Mesenchymal stem cell (in vitro differentiated cells and primary cell): ENCODE data around the gene UPF2.

Experiments used
- DNase-seq: peaks from one replicate; pipeline ENCODE4 v3.0.0-alpha.2; 2013
- H2AFZ ChIP-seq: one replicate; pipeline ENCODE4 v1.6.1; 2013; ENCODE audit warnings: low read depth, mild to moderate bottlenecking, control low read depth, inconsistent platforms, low read length, moderate library complexity
- H2AK5ac ChIP-seq: 2 replicates; pipeline ENCODE4 v1.6.1; 2013; ENCODE audit warnings: low read length, moderate library complexity, mild to moderate bottlenecking, inconsistent platforms; ENCODE audit not compliant: severe bottlenecking
- H2BK120ac ChIP-seq: one replicate; pipeline ENCODE4 v1.6.1; 2013; ENCODE audit warnings: low read depth, mild to moderate bottlenecking, inconsistent platforms, low read length, moderate library complexity
- H2BK12ac ChIP-seq, 2 experiments: one replicate each; pipeline ENCODE4 v1.6.1; 2013; ENCODE audit warnings: inconsistent platforms in 2 of 2, low read length in 2 of 2, mild to moderate bottlenecking in 2 of 2, moderate library complexity in 2 of 2, control low read depth in 1 of 2
- H2BK15ac ChIP-seq: one replicate; pipeline ENCODE4 v1.6.1; 2013; ENCODE audit warnings: mild to moderate bottlenecking, low read depth, inconsistent platforms; ENCODE audit not compliant: poor library complexity, severe bottlenecking
- H2BK5ac ChIP-seq: 2 replicates; pipeline ENCODE4 v1.6.1; 2013; ENCODE audit warnings: low read depth, mild to moderate bottlenecking, low read length, control low read depth, inconsistent platforms; ENCODE audit not compliant: poor library complexity, severe bottlenecking
- H3K14ac ChIP-seq, 2 experiments: one replicate each; pipeline ENCODE4 v1.6.1; 2013; ENCODE audit warnings: inconsistent platforms in 2 of 2, low read length in 2 of 2, control low read depth in 1 of 2, mild to moderate bottlenecking in 1 of 2, moderate library complexity in 1 of 2
- H3K18ac ChIP-seq, 2 experiments: one replicate each; pipeline ENCODE4 v1.6.1; 2013; ENCODE audit warnings: inconsistent platforms in 2 of 2, low read length in 2 of 2, control low read depth in 1 of 2, low read depth in 1 of 2, mild to moderate bottlenecking in 1 of 2
- H3K23ac ChIP-seq, 2 experiments: one replicate each; pipeline ENCODE4 v1.6.1; 2013; ENCODE audit warnings: inconsistent platforms in 2 of 2, low read length in 2 of 2, mild to moderate bottlenecking in 2 of 2, moderate library complexity in 2 of 2, control low read depth in 1 of 2
- H3K27ac ChIP-seq: 2 replicates; pipeline ENCODE4 v1.5.1; 2013; ENCODE audit warnings: mild to moderate bottlenecking, moderate library complexity, low read length, control low read depth, inconsistent platforms; ENCODE audit not compliant: poor library complexity, severe bottlenecking
- H3K27me3 ChIP-seq, 2 experiments: 2 replicates each; pipeline versions ENCODE4 v1.6.1 to v1.7.0; 2013; ENCODE audit warnings: low read length in 2 of 2, mild to moderate bottlenecking in 2 of 2, moderate library complexity in 2 of 2, control low read depth in 1 of 2, inconsistent platforms in 1 of 2; ENCODE audit not compliant: control insufficient read depth in 1 of 2, insufficient read depth in 1 of 2
- H3K36me3 ChIP-seq, 2 experiments: 2 replicates each; pipeline versions ENCODE4 v1.6.1 to v1.7.0; 2013; ENCODE audit warnings: low read length in 2 of 2, control low read depth in 1 of 2, inconsistent platforms in 1 of 2, low read depth in 1 of 2, mild to moderate bottlenecking in 1 of 2; ENCODE audit not compliant: insufficient read depth in 2 of 2, control insufficient read depth in 1 of 2
- H3K4ac ChIP-seq, 2 experiments: one replicate each; pipeline ENCODE4 v1.6.1; 2013; ENCODE audit warnings: inconsistent platforms in 2 of 2, low read length in 2 of 2, mild to moderate bottlenecking in 2 of 2, moderate library complexity in 2 of 2, control low read depth in 1 of 2, low read depth in 1 of 2
- H3K4me1 ChIP-seq: 2 replicates; pipeline ENCODE4 v1.6.1; 2013; ENCODE audit warnings: low read depth, low read length, control low read depth; ENCODE audit not compliant: control insufficient read depth, insufficient read depth
- H3K4me2 ChIP-seq: 2 replicates; pipeline ENCODE4 v1.6.1; 2013; ENCODE audit warnings: low read length, mild to moderate bottlenecking, inconsistent platforms; ENCODE audit not compliant: poor library complexity, severe bottlenecking
- H3K4me3 ChIP-seq, 2 experiments: 2 replicates each; pipeline versions ENCODE4 v1.5.1 to v1.7.0; 2013; ENCODE audit warnings: low read length in 2 of 2, mild to moderate bottlenecking in 2 of 2, control low read depth in 1 of 2, low read depth in 1 of 2; ENCODE audit not compliant: insufficient read depth in 1 of 2
- H3K79me1 ChIP-seq: replicated peaks from 2 replicates; pipeline ENCODE4 v1.6.1; 2013; ENCODE audit warnings: mild to moderate bottlenecking, control low read depth, low read length, inconsistent platforms; ENCODE audit not compliant: poor library complexity, severe bottlenecking
- H3K9ac ChIP-seq: 2 replicates; pipeline ENCODE4 v1.7.0; 2013; ENCODE audit warnings: mild to moderate bottlenecking, low read length, moderate library complexity
- H3K9me3 ChIP-seq: 2 replicates; pipeline ENCODE4 v1.7.0; 2013; ENCODE audit warnings: mild to moderate bottlenecking, low read length; ENCODE audit not compliant: control insufficient read depth
- H4K8ac ChIP-seq: one replicate; pipeline ENCODE4 v1.6.1; 2013; ENCODE audit warnings: inconsistent platforms, mild to moderate bottlenecking, low read length, moderate library complexity
- H4K91ac ChIP-seq: one replicate; pipeline ENCODE4 v1.6.1; 2013; ENCODE audit warnings: mild to moderate bottlenecking, low read length, inconsistent platforms
- WGBS: methylation state at CpG from one replicate; pipeline ENCODE4 v1.1.7; 2013; ENCODE audit warnings: mixed read lengths; 5-methylcytosine and 5-hydroxymethylcytosine counted together

The UPF2 gene

DNA sequence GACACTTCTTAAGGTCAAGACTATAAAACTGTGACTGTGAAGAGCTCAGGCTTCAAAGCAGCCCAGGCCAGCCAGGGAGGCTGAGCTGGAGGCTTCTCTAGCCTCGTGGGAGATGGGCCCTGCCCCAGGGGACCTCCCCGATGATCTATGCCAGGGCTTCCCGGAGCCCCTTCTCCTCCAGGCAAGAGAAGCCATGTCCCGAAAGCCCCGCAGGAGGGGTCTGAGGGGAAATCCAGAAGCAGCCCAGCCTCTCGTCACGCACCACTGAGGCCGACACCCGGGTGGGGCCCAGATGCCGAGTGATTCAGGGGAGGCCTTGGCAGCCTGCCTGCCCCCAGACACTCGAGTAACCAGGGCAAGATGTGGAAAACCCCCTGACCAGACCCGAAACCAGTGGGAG, 155.8 kb downstream of the UPF2 start:
- H2AFZ ChIP-seq = no peak overlapping the region
- no peaks in the 10 kb centered on the region for H3K36me3 ChIP-seq
- H2AK5ac ChIP-seq = no peak overlapping the region
- no peak overlapping the region for H2BK5ac ChIP-seq
- no peak overlapping the region for H2BK120ac ChIP-seq
- 90% methylated on average over 12 of the region's 12 CpGs for WGBS
- no peak overlapping the region for H3K23ac ChIP-seq
- H3K4me1 ChIP-seq = peaks cover 18% of the 10 kb centered on the region
- no peak overlapping the region for H3K18ac ChIP-seq
- no peaks in the 10 kb centered on the region for H3K27me3 ChIP-seq
- DNase-seq = no peak
- no peak overlapping the region for H3K27ac ChIP-seq
- no peak overlapping the region for H2BK15ac ChIP-seq
- no peak overlapping the region for H3K4me3 ChIP-seq
- no peak overlapping the region for H3K4me2 ChIP-seq
- no peak overlapping the region for H3K14ac ChIP-seq
- no peak overlapping the region for H3K9ac ChIP-seq
- H2BK12ac ChIP-seq = no peak overlapping the region
- no peak overlapping the region for H4K91ac ChIP-seq
- H3K4ac ChIP-seq = no peak overlapping the region
- H4K8ac ChIP-seq = no peak overlapping the region
- H3K79me1 ChIP-seq = no peaks in the 10 kb centered on the region
- no peaks in the 10 kb centered on the region for H3K9me3 ChIP-seq

DNA sequence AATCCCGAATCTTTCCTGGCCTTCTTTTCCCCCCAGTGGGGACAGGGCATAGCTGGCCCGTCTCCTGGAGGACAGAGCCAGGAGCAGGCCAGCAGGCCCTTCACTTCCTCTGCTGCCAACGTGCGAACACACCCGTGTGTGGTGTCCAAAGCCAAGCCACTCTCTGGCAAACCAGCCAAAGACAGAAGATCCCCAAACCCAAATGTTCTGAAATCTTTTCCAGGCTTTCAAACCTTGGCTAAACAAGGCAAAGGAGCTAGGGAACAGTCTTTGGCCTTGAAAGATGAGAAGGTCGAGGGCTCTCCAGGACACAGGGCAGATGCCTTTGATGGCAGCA, 156.5 kb downstream of the UPF2 start:
- DNase-seq = no peak
- no peak overlapping the region for H3K4ac ChIP-seq
- no peak overlapping the region for H2BK120ac ChIP-seq
- H3K9ac ChIP-seq = no peak overlapping the region
- WGBS = 84% methylated on average over 6 of the region's 6 CpGs
- no peak overlapping the region for H3K18ac ChIP-seq
- H3K79me1 ChIP-seq = no peaks in the 10 kb centered on the region
- H4K8ac ChIP-seq = no peak overlapping the region
- no peaks in the 10 kb centered on the region for H3K9me3 ChIP-seq
- no peak overlapping the region for H3K4me2 ChIP-seq
- peaks cover 22% of the 10 kb centered on the region for H3K4me1 ChIP-seq
- no peak overlapping the region for H4K91ac ChIP-seq
- no peak overlapping the region for H2BK5ac ChIP-seq
- no peak overlapping the region for H2AK5ac ChIP-seq
- no peak overlapping the region for H2AFZ ChIP-seq
- no peak overlapping the region for H3K23ac ChIP-seq
- H3K14ac ChIP-seq = no peak overlapping the region
- no peaks in the 10 kb centered on the region for H3K27me3 ChIP-seq
- no peak overlapping the region for H2BK15ac ChIP-seq
- H2BK12ac ChIP-seq = no peak overlapping the region
- H3K4me3 ChIP-seq = no peak overlapping the region
- H3K36me3 ChIP-seq = no peaks in the 10 kb centered on the region
- H3K27ac ChIP-seq = no peak overlapping the region

DNA sequence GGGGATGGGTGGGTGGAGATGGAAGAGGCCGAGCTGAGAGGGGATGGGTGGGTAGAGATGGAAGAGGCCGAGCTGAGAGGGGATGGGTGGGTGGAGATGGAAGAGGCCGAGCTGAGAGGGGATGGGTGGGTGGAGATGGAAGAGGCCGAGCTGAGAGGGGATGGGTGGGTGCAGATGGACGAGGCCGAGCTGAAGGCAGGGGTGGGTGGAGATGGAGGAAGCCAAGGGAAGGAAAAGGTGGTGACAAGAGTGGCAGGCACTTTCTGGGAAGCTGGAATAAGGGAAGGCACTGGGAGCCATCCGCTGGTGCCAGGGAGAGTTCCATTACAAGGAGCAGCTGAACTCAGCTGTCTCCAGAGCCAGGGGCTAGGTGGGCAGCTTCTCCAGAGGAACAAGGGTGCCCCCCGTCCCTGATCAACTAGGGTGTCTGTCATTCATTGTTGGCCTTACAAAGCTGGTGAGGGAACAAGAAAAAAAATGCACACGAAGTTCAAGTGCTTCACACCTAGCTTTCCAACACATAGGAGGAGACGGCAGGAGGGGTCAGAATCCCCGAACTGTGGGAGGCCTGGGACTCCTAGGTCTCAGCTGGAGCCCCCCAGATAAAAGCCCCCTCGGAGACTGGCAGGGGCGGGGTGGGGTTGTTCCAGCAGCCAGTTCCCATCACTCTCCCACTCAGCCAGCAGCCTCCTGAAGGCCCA, 157.0 kb downstream of the UPF2 start:
- peaks cover 27% of the 10 kb centered on the region for H3K4me1 ChIP-seq
- H3K79me1 ChIP-seq = no peaks in the 10 kb centered on the region
- H3K23ac ChIP-seq = no peak overlapping the region
- no peak overlapping the region for H3K18ac ChIP-seq
- no peak overlapping the region for H4K91ac ChIP-seq
- no peak overlapping the region for H3K9ac ChIP-seq
- H3K36me3 ChIP-seq = no peaks in the 10 kb centered on the region
- no peak overlapping the region for H2BK5ac ChIP-seq
- no peak overlapping the region for H3K4me2 ChIP-seq
- H3K27me3 ChIP-seq = no peaks in the 10 kb centered on the region
- no peak overlapping the region for H3K4me3 ChIP-seq
- no peak overlapping the region for H2AK5ac ChIP-seq
- H2BK12ac ChIP-seq = no peak overlapping the region
- no peak overlapping the region for H2BK120ac ChIP-seq
- no peak overlapping the region for H3K14ac ChIP-seq
- H3K9me3 ChIP-seq = no peaks in the 10 kb centered on the region
- no peak overlapping the region for H2AFZ ChIP-seq
- H4K8ac ChIP-seq = no peak overlapping the region
- no peak overlapping the region for H3K27ac ChIP-seq
- WGBS = 80% methylated on average over 11 of the region's 13 CpGs
- no peak overlapping the region for H3K4ac ChIP-seq
- H2BK15ac ChIP-seq = peak overlapping the region; percentile 32
- DNase-seq = no peak

DNA sequence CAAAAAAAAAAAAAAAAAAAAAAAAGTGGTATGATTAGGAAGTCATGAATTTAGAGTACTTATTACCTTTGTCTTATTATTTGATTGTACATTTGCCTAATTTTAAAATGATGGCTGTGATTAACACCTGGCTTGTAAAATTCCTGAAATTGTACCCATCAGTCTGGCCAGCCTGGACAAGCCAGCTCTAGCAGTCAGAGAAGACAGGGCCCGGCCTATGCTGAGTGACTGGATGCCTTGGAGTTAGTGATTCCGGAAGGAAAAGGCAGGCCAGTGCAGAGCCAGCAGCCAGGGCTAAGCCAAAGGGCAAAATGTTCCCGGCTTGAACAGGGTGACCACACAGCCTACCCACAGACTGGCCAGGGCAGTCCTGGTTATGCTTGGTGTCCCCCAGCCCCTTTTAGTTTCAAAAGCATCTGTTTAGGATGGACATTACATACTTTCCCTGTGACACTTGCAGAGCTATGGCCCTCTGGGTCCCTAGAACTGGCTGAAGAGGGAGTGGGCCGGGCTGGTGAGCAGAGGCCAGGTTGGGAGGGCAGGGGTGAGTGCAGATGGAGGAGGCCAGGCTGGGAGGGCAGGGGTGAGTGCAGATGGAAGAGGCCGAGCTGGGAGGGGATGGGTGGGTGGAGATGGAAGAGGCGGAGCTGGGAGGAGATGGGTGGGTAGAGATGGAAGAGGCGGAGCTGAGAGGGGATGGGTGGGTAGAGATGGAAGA, 157.7 kb downstream of the UPF2 start:
- Histone ChIP-seq H2AK5ac (no peak overlapping the region), H4K8ac (no peak overlapping the region), H3K23ac (no peak overlapping the region), H3K4me1 (peaks cover 32% of the 10 kb centered on the region), H3K18ac (no peak overlapping the region), H2BK15ac (no peak overlapping the region), H2BK5ac (no peak overlapping the region), H3K79me1 (no peaks in the 10 kb centered on the region), H3K27ac (no peak overlapping the region), H4K91ac (no peak overlapping the region), H2BK120ac (no peak overlapping the region), H3K36me3 (no peaks in the 10 kb centered on the region), H3K9ac (no peak overlapping the region), H2BK12ac (no peak overlapping the region), H3K4me3 (no peak overlapping the region), H3K27me3 (no peaks in the 10 kb centered on the region), H2AFZ (no peak overlapping the region), H3K4ac (no peak overlapping the region), H3K9me3 (no peaks in the 10 kb centered on the region), H3K4me2 (no peak overlapping the region), H3K14ac (no peak overlapping the region)
- 80% methylated on average over 7 of the region's 7 CpGs for WGBS
- no peak for DNase-seq
